GM21619 (cell line): Measurements from ENCODE around the gene TFCP2L1.

Source experiments
- ATAC-seq: cut with Tn5 transposase; IDR thresholded peaks from one replicate; pipeline ENCODE4 v1.9.1; 2021; ENCODE audit not compliant: unreplicated experiment

Gene TFCP2L1

DNA sequence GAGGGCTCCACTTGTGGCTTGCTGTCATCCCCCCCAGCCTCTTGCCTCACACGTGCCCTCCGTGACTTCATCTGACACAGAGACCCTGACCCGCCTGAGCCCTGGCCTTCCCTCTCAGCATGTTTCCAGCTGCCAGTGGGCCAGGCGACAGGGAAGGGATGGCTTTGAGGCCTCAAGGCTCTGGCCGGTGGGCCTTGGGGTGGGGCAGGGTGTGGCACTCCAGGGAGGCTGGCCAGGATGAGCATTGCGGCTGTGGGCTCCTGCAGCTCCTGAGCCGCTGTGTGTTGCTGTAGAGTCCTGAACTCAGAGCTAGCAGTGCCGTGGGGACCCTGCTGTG lies 85.0 kb downstream of the TFCP2L1 start:
- no peak for ATAC-seq

DNA sequence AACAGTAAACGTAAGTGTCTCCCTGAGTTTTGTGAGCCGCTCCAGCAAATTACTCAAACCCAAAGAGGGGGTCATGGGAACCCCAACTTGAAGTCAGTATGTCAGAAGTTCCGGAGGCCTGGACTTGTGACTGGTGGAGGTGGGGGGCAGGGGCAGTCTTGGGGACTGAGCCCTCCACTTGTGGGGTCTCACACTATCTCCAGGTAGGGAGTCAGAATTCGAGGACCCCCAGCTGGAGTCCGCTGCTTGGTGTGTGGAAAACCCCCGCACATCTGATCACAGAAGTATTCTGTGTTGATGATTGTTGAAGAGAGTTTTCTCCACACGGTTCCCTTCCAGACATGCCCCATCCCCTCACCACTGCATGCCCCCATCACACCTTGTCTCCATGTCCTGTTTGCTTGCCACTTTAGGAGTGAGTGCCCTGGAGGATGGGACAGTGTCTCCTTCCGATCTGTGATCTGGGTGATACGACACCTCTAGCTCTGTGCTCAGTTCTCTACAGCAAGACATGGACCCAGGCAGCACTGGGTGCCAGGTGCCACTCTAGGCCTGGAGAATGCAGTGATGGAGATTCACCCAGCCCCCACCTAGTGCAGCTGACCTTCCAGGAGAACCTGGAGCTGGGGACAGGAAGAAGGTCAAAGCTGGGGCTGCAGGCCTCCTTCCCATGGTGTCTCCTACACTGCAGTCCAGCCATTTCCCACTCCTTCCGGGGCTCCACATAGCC lies 85.6 kb downstream of the TFCP2L1 start:
- ATAC-seq = no peak

DNA sequence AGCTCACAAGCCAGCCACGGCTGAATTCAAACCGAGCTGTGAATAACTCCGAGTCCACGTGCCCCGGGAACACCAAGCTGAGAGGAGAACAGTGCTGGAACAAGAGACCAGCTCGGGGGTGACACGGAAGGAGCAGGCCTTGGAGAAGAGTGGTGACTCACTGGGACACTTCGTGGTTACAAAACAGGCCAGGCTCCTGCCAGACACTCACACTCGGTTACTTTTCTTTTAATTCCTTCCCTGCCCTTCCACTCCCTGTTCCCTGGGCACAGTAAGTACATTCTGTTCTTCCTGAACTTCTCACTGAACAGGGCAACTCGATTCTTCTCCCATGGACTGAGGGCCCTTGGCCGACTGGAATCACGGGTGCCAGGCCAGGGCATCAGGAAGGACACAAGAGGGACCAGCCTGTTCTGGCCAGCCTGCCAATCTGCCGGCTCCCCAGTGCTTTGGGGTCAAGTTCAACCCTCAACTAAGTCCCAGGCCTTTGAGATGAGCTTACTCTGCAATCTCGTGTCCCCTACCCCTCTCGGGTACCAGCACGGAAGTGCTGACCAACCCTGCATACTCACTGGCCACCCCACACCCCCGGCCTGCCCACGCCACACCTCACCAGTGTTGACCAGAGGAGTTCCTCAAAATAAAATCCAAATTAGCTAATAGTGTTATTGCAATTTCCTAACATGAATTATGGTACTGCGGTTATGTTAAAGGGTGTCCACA lies 87.5 kb downstream of the TFCP2L1 start:
- no peak for ATAC-seq

DNA sequence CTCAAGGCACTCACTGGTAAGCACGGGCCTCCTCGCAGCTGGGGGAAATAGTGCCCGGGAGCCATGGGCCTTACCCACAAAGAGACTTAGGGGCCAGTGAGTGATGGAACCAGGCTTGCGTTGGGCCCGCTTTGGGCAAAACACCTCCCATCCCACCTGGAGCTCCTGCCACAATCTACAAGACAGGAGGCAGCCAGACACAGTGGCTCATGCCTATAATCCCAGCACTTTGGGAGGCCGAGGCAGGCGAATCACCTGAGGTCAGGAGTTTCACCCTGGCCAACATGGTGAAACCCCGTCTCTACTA lies 88.2 kb downstream of the TFCP2L1 start:
- no peak for ATAC-seq

DNA sequence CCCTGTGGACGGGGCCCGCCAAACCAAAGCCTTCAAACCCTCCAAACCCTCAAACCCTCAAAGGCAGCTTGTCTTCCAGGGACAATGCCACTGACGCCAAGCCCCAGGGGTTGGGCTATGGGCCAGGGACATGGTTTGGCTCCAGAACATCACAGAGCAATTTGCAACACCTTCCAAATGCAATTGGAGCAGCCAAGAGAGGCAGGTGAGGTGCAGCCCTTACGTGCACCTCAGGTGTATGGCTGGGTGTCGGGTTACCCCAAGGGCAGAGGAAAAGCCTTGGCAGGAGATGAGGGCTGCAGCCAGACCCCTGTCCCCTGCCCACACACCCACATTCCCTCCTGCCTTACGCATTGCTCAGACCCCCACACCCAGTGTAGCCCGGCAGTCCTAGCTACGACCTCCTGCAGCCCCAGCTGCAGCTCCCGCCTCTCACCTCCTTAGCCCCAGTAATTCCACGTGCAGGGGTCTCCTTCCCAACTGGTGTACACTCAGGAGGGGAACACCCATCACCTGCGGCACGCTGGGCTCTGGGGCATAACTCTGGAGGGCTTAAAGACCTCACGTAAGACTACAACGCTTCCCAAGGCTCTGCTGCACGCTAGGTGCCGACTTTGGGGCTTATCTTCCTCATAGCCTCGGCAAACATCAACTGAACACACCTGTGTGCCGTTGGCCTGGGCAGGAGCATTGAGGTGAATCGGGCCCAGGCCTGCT lies 88.7 kb downstream of the TFCP2L1 start:
- no peak for ATAC-seq

DNA sequence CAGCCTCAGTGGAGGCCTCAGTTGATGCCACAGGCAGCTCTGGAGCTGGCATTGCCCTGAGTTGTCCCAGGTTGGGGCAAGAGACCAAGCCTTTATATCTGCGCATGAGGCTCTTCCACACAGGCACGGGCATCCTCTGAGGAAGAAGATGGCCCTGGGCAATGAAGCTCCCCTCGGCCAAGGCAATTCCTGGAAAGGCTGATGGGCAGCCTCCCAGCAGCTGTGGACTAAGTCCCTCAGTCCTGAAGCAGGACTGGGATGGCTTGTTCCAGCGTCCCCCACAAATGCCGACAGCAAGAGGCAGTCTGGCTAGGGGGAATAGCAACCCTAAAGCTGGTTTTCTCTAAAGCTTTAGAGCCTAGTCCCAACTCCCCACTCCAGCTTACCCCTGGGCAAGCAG lies 90.0 kb downstream of the TFCP2L1 start:
- no peak for ATAC-seq

DNA sequence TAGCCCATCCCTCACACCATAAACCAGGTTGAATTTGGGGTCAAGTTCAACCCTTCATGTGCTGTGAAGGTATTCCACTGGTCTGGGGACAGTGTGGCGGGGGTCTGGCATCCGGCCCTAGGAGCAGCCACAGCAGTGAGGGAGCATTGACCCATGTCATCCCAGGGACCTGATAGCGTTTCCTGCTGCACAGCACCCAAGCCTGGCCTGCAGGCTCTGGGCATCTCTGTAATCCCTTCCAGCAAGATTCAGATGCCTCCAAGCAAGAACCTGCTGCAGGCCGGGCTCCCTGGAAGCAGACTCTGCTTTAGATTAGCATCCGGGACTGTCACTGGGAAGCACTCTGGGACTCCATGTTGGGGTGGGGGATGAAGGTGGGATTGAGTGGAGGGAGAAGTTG lies 90.4 kb downstream of the TFCP2L1 start:
- ATAC-seq = no peak

DNA sequence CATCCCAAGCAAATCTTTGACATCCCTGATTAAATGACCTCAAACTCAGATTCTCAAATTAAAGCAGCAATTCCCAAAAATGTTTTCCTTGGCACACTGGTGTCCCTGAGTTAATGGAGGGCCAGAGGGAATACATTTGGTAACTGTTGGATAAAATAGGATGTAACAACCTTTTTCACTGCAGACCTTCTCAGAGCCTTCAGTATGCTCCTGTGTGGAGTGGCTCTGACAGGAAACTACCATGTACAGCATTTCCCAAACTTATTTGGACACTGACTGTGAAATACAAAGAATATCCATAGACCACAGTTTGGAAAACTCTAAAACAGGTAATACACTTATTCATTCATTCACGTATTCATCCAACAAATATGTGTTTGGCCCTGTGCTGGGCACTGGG lies 91.8 kb downstream of the TFCP2L1 start:
- ATAC-seq = no peak

DNA sequence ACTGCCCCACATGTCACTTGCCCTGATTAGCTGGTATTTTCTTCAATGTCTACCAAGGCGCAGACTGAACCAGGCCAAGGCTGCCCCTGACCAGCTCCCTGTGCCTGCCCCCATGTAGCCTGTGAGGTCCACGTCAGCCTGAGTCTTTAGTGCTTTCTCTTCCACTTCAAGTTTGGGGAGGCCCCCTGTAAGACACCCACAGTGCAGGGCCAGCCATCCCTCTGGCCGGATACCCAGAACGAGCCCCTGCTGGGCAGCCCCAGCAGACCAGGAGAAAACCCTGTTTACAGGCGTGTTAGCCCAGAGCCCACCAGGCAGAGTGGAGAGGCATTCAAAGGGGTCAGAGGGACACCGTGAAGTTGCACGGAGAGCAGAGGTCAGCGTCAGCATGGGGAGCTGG lies 92.4 kb downstream of the TFCP2L1 start:
- ATAC-seq = no peak

DNA sequence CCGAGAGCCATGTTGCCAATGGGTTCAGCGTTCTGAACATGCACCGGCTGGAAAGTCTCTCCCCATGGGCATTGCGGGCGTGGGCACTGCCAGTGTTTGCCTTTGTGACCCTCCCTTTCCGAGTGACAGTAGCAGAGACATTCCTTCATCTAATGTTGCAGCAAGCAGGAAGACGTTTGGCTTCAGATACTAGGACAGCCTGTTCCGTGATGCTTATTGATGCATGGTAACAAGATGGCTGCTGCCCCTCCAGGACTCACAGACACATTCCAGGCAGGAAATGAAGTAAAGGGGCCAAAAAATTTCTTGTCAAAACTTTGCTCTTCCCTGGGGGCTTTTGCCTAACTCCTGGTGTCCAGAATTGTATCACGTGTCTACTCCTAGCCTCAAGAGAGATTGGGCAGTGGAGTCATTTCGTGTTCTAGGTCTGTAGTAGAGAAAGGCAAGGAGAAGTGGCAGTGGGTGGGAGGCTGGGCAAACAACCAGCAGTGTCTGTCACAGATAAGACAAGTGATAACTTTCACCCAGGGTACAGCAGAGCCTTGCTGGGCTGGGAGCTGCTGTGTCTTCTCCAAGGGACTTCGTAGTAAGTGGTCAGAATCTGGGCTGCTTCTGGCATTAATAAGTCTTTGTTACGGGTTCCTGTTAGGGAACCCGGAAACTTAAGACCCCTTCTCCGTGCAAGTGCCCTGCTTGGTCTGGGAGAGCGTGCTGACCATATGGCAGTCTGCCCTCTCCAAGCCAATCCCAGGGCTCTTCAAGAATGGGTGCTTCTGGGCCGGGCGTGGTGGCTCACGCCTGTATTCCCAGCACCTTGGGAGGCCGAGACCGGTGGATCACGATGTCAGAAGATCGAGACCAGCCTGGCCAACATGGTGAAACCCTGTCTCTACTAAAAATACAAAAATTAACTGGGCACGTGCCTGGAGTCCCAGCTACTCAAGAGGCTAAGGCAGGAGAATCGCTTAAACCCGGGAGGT lies 93.5 kb downstream of the TFCP2L1 start:
- no peak for ATAC-seq

DNA sequence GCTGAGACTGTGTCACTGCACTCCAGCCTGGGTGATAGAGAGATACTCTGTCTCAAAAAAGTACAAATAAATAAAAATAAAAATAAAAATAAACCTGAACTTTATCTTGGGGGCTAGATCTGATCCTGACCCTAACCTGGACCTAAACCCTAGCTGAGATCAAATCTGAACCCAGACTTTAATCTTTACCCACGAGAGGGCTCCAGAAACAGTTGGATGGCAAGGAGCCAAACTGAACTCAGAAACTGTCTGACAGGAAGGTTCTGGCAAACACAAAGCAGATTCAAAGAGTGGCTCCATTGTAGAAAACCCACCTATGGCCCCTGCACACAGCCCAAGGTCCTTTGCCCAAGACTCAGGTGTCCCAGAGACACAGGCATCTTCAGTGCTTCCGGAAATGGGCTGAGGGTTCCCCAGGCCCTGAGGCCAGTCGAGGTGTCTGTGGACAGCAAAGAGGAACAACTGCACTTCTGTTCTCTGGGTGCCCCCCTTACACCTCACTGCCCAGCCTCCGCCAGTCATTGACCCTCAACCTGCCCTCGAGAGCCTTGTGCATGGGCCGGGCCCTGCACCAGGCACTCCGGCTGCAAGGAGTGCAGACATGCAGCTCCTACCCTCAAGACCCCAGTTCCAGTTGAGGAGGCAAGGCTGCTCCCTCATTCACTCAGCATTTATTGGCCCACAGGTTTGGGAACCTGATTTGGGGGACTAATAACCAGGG lies 95.2 kb downstream of the TFCP2L1 start:
- no peak for ATAC-seq

DNA sequence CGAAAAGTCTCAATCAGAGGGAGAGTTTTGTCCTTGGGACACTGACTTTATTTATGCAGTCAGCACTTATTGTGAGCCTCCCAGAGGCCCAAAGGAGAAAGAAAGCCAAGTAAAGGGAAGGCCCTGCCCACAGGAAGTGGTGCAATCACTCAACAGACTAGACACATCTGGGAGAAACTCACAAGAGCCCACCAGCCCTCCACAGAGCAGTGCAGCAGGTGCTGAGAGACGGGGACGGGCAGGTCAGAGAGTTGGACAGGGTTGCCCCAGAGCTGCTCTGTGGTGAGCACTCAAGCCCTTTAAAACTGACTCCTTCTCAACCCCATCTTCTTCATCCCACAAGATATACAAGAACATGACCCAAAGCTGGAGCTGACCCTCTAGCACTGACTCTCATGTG lies 96.0 kb downstream of the TFCP2L1 start:
- ATAC-seq = no peak

DNA sequence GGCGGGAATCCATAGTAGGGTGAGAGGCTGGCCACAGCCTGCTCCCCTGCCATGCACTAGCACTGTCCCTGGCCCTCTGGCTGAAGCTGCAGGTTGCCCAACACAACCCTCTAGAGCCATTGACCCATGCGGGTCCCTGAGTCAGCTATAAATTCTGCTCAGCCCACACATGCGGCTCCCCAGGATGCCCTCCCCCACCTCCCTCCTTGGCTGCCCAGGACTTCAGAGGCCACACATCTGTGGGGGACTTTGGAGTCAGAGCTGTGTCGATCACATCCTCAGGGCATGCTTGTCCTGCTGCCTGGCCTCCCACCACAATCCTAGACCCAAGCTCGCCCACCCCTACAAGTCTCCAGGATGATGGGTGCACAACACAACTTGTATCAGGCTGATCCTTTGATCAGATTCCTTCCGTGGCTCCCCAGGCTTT lies 97.0 kb downstream of the TFCP2L1 start:
- no peak for ATAC-seq

DNA sequence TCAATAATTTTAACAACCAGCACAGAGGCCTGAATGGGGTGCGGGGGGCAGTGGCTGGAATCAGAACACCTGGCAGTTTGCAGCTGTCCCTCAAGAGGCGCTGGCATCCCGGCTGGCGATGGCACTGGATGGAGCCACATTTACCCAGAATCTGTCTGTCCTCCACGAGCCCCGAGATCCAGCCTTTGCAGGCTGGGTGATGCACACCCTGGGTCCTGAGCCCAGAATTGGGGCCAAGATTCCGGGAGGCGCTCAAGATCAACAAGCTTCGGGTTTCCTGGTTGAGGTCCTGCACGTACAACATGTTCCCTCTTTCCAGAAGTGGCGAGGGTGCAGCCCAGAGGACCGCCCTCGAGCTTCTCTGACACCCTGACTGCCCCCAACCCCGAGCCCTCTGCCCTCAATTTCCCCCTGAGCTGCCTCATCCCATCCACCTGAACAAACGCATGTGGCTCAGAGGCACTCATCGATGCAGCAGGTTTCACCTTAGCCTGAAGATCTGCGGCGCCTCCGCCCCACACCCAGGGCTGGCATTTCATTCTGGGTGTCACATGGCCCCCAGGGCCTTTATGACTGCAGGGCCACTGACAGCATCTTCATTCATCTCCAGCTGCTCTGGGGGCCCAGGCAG lies 97.5 kb downstream of the TFCP2L1 start:
- no peak for ATAC-seq

DNA sequence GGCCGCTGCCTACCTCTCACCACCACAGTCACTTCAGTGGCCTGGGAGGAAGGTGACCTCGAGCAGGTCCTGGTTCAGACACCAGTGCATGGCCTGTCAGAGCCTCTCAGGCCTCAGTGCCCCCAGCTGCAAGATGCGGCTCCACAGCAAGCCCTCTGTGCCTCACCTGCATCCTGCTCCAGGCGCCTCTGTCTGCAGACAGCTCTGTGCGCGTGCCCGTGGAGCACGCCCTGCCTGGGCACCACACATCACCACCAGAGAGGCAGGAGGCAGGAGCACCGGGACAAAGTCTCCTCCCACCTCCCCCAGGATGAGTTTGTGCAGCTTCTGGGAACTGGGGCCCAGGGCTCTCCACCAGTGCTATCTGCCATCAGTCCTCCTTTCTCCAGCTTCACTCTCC lies 98.7 kb downstream of the TFCP2L1 start:
- ATAC-seq = no peak

DNA sequence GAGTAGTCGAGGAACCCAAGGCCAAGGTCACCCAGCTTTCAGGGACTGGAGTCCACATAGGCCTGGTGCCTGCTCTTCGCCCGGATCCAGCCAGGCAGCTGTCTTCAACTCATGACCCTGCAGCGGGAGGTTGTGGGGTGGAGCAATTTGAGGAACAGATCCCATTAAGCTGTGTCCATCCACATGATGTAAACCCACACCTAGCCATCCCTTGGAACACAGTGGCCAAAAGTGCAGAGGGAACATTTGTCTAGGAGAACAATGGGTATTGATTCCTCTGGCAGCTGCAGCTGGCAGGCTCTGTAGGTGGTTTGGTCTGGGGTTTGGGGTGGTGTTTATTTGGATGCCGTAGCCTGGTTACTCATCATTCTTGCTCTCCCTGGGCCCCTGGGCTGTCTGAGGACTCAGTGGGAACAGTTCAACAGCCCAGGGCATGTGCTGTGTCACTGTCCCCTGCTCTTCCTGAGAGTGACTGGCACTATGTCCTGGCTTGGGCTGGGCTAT lies 99.4 kb downstream of the TFCP2L1 start:
- no peak for ATAC-seq

DNA sequence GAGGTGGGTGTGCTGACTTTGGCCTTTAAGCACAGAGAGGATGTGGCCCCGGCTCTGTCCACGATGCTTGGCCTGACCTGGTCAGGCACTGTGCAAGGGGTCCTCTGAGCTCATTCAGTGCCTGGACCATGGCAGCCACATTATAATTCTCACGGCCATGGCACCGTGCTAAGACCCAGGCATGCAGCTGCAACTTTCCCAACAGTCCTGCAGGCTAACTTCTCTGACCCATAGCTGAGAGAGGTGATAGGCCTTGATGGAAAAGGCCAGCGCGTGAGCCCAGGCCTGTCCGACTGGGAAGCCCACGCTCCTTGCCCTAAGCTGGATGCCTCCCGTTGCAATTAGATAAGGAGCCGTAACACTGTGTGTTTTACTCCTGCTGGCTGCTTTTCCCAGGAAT lies 99.9 kb downstream of the TFCP2L1 start:
- no peak for ATAC-seq

DNA sequence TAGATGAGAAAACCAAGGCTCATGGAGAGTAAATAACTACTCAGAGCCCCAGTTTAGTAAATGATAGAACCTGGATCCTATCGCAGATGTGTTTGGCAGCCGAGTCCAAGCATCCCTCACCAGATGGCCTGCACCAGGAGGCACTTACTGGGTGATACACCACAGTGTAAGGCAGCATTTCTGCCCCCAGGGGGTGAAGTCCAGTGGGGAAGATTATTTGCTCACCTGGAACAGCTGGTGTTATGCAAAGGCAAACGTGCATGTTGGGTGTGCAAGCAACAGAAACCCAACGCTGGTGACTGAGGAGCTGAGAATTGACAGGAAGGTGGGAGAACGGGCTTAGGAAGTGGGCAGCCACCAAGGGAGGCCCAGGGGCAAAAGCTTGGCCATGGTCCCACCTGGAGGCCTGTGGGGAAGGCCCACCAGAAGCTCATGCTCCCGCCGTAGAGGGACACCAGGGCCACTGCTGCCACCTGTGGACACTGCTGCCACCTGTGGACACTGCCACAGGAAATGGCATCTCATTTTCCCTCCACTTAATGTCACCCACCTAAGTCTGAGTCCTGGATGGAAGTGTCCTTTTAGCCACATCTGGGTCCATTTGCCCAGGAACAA lies 100.6 kb downstream of the TFCP2L1 start:
- no peak for ATAC-seq

DNA sequence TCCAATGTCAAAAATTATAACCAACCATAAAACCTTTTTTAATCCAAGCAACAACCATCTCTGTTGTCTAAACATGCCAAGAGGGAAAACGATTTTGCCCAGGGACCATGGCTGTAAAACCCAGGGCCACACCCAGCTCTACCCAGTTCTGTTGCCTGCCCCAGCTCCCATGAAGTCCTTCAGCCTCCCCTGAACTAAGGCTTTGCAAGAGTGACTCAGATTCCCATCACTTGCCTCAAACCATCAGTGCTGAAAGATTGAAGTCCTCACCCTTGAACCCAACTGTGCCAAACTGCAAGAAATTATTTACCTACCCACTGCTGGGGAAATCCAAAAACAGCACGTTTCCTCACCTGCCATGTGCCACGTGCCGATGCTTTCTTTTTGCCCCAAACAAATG lies 102.5 kb downstream of the TFCP2L1 start:
- ATAC-seq = no peak
